GM18873 (cell line): Measurements from ENCODE around the gene OTOG.

Source experiments
- ATAC-seq: cut with Tn5 transposase; IDR thresholded peaks from one replicate; pipeline ENCODE4 v1.9.1; 2021; ENCODE audit warnings: mild to moderate bottlenecking, moderate library complexity, moderate number of reproducible peaks; ENCODE audit not compliant: unreplicated experiment, low FRiP score

Gene OTOG

DNA sequence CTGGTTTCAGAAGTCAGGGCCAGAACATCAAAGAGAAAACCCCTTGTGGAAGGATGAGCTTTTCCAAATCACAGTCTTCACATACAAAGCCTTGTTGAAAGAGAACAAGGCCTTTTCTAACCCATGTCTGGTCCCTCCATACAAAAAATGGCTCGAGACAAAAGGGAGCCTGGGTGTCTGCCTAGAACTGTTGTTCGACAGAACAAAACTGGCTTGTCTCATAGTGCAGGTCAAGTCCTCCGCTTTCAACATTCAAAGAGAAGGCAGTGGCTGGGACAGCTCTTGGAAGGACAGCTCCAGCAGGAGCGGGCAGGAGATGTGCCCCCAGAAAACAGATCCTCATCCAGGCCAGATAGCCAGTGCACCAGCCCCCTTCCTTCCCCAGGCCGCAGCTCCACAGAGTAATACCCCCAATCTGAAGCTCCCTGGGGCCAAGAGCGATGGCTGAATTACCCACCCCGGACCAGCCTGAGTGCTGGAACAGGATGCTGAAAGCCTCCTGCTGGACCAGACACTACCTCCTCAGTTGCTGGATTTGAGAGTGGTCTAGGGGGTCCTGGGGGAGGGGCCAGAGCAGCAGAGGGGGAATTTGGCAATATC, 30.4 kb upstream of the OTOG start:
- no peak for ATAC-seq

DNA sequence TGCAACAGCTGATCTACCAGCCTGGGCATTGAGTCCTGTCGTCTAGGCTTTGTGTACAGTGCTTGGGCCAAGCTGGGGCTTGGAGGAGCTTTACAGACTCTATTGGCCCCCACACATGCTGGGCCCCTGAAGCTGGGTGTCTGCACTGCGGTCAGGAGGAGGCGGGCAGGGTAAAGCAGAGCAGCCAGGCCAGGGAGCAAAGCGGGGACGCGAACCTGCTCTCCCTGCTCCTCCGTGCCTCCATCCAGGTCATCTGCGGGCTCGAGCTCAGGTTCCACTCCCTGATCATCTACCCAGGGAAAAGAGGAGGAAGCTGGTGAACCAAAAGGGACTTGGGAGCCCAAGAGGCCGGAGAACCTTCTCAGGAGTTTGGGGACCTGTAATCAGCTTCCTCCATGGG, 29.9 kb upstream of the OTOG start:
- no peak for ATAC-seq

- ATAC-seq, result no peak
These were observed 28.7 kb upstream of the OTOG start for GRCh38 chr11:17518366-17518765.

- no peak for ATAC-seq
These were observed 27.8 kb upstream of the OTOG start for GRCh38 chr11:17519061-17519885.

DNA sequence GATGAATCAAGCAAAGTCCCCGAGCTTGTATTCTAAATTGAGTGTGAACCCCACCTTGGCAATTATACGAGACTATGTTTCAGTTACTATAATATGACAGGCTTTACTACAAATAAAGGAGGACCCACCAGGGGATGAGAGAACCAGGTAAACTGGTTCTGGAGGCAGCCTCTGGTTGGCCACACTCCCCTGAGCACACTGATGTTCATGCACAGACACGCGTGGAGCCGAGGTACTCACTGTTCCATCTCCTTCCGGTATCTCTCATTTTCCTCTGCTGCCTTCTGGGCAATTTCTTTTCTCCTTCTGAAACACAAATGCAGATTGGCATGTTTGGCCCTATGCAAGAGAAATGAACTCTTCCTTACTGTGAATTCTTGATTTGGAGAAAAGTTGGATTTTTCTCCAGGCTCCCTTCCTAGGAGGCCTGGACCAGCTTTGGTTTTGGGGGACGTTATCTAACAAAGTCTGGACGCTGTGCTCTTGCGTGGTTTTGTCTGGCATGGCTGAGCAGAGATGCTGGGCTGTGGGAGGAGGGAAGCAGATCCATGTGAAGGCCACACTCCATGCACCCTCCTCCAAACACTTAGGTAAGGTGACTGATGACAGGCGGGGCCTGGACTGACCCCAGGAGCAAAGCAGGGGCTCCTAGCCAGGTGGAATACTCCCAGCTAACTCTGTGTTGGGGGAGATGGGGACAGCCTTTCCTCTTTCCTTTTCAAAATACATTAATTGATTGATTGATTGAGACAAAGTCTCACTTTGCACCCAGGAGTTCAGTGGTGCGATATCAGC, 25.8 kb upstream of the OTOG start:
- ATAC-seq, result no peak

DNA sequence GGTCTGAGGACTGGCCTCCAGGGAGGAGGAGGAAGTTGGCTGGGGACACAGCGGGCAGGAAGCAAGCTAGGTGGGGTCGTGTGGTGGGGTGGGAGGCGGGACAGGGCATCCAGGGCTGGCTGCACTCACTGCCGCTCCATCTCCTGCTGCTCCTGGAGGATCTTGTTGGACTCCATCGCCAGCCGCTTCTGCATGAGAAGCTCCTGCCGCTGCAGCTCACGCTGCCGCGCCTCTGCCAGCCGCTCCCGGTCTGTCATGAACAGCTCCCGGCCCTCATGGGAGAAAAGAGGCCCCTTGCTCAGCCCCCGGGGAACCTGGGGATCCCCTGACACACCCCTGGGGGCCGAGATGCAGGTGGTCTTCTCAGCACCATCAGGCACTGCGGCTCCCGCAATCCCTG, 24.4 kb upstream of the OTOG start:
- ATAC-seq, result no peak

- no peak for ATAC-seq
These were observed 22.8 kb upstream of the OTOG start for GRCh38 chr11:17524221-17524620.

DNA sequence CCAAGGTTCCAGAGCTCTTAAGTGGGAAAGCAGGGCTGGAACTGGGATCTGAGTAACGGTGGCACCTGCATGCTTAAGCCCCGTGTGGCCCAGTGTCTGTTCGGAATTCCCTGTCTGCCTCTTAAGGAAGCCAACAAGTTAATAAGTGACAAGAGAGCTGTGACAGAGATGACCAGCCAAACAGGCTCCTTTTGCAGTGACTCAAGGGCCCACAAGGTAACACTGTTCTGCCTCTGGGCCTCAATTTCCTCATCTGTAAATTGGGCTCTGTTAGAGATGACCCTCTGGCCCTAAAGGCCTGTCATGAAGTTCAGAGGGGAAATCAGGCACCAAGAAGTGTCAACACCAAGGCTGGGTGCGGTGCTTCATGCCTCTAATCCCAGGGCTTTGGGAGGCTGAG, 21.5 kb upstream of the OTOG start:
- ATAC-seq, result no peak

DNA sequence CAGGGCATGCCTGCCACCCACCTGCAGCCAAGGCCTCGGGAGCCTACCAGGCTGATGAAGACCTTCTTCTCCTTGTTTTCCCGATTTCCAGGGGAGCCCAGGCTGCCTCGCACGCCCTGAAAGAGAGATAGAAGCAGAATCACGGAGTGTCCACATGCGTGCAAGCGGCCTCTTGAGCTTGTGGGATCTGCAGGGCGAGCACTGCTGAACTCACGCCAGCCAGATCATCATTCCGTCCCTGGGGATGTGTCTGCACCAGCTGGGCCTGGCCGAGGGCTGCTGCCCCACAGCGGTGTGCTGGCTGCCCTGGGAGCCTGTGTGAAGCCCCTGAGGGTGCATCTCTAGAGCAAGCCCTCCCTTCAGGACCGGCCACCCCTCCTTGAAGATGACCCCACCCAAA, 20.7 kb upstream of the OTOG start:
- ATAC-seq, result no peak

DNA sequence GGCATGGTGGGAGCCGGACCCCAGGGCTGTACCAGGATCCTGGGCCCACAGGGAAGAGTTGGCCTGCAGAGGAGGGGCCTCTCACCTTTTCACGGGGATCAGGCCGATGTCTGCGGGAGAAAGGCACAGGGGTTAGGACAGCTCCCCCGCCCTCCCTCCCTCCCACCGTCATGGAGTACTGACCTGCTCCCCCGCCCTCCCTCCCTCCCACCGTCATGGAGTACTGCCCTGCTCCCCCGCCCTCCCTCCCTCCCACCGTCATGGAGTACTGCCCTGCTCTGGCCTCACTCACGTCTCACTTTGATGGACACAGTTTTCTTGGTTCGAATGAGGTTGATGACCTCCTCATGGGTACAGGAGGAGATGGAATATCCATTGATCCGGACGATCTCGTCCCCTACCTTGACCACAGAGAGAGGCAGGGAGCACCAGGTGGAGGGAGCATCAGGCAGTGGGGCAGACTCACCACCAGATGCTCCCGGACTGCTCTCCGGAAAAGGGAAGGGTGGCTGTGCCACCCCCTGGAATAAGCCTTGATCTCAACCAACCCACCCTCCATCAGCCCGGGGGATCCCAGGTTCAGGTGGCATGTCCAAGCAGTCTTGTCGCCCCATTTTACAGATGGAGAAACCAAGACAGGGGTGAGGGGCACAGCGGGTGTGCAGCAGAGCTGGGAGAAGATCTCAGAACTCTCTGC, 20.0 kb upstream of the OTOG start:
- ATAC-seq, result no peak

DNA sequence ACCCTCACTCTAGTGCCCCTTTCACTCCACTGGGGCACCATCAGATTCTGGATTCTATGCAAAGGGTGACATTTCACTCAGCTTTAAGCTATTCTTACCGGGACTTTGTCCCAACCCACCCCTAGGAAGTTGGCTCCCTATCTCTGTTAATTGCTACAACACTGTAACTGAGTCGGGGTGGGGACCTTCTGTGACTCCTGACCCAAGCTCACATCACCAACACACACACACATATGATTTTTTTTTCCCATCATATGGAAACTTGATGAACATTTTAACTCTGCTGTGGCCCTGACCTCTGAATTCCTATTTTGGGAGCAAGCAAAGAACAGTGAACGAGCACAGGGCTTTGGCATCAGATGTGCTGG, 19.4 kb upstream of the OTOG start:
- ATAC-seq, result no peak

GRCh38 chr11:17528181-17528691, 18.8 kb upstream of the OTOG start:
- no peak for ATAC-seq

DNA sequence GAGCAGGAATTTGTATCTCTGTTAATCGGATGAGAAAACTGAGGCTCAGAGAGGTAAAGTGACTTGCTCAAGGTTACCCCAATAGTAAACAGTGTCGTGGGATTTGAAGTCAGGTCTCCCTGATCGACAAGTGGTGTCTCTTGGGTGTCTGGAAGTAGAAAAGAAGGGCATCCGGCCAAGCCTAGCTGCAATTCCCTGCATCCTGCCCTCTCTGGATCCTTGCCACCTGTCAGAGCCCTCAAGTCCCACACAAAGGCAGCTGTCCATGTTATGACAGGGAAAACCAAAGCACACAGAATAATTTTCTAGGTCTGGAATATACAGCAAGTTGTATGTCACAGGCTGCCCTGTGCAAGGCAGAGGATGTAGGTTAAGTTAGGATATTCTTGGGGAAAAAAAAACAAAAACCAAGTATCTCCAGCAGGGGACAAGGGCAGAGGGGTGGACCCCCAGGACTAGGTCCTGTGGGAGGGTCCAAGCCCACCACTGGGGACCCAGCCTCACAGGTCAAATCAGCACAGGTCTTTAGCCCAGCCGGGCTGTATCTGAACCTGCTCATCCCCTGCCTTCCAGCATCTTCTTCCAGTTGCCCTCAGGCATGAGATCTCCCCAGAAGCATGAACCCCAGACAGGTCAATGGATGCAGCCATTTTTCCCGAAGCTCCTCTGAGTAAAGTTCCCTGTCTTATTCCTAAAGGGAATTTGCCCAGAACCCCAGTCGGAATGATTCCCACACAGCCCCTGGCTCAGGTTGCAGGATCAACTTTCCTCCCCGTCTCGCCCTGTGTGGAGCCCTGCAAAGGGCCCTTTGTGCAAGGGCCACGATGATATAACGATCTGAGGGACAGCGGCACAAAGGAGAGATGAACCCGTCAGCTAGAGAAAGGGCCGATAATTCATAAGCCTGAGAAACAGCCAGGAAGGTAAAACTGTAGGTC, 17.9 kb upstream of the OTOG start:
- ATAC-seq, result no peak

DNA sequence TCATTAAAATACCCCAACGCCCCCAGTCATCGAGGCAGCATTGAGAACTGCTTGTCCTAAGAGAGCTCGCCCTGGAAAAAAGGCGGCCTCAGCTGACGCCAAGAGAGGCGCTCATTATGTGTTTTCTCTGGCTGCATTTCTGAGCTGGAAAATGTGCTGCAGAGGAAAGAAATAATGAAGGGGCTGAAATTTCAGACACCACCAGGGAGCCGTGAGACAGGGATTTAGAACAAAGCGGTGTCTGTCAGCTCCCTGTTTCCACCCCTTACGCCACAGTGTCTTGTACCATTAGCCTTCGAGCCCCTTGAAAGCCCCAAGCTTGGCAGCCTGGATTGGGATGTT, 17.2 kb upstream of the OTOG start:
- no peak for ATAC-seq

- ATAC-seq, result no peak
These were observed 15.9 kb upstream of the OTOG start for GRCh38 chr11:17531071-17531600.

DNA sequence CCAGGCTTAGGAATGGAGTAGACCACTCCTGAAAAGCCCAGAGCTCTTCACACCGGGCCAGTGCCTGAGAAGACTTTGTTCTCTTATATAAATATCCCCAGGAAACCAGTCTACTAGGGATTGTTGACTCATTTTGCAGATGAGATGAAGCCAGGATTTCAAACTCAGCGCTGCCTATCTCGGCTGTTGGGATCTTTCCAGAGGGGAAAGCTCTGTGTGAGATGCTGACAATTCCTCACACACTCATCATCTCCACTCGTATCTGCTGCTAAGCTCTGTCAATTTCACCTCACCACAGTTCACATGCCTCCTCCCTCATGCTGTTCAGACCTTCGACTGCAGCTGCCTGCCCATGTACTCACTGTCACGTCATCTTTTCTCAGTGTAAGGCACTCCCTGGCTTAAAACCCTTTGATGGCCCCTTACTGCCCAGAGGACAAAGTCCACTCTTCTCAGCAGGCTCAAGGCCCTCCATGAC, 15.4 kb upstream of the OTOG start:
- no peak for ATAC-seq

DNA sequence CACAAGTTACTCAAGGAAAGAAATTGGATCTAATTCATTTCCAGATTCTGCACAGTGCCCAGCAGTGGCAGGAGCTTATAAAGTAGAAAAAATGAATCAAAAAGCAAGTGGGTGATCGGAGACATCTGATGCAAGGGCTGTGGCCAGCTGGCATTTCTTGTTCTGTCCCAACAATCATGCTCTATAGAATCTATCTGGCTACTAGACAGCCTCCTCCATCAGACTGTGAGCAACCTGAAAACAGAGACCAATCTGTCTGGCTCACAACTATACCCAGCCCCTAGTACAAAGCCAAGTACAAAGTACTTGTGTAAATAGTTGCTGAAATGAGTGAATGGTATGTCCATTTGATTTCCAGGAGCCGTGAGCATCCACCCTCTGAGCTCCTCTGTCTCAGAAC, 14.3 kb upstream of the OTOG start:
- no peak for ATAC-seq

DNA sequence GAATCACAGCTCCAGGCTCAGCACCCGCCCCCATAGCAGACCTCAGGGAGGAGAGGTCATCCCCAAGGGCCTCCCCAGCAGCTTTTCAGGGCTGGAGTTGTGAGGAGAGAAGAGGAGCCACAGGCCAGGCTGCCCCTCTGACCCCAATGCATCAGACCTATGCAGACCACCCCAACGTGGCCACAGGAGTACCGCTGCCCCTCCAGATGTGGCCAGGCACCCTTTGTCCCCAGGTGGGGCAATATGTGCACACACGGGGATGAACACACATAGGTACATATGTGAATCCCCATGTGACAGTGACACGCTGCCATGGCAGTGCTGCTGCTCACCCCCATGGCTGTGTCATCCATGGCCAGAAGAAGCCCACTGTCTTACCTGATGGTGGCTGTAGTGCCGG, 13.7 kb upstream of the OTOG start:
- no peak for ATAC-seq

GRCh38 chr11:17533778-17534415, 13.2 kb upstream of the OTOG start:
- ATAC-seq, result no peak
